ENCODE data around the gene CCDC200.

DNA sequence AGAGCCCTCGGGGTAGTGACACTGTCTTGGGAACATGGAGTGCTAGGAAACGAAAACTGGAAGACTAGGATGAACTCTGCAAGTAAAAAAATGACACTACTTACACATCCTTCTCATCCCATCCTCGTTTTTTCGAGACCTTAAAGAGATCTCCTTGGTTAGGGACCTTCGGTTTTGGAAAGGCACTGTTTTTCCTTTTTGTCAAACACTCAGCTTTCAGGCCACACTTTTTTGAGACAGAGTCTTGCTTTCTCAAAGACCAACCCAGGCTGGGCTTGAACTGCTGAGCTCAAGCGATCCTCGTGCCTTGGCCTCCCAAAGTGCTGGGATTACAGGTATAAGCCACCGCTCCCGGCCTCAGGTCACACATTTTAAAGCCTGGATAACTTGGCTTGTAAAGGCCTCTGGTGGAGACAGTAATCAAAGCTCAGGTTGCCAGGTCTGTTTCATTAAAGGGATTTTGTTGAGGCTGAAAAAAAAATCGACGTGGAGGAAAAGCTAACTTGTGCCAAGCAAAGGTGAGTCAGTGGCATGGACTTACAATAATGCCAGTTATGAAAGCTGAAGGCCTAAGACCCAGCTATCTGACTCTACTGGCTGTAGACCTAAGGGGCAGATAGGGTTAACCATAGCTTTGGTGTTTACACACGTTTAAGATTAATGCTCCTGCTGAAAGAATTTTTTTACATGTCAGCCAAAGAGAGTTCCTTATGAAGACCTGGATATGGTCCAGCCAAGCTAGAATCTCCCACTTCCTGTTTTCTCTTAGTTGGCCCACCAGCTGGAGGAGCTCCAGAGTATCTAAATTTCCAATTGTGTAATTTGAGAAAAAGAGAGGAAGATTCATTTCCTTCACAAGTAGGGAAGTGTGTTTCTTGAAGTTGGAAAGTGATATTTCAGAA is 56.6 kb downstream of the CCDC200 start:
- TF ChIP-seq, protein P1, sequence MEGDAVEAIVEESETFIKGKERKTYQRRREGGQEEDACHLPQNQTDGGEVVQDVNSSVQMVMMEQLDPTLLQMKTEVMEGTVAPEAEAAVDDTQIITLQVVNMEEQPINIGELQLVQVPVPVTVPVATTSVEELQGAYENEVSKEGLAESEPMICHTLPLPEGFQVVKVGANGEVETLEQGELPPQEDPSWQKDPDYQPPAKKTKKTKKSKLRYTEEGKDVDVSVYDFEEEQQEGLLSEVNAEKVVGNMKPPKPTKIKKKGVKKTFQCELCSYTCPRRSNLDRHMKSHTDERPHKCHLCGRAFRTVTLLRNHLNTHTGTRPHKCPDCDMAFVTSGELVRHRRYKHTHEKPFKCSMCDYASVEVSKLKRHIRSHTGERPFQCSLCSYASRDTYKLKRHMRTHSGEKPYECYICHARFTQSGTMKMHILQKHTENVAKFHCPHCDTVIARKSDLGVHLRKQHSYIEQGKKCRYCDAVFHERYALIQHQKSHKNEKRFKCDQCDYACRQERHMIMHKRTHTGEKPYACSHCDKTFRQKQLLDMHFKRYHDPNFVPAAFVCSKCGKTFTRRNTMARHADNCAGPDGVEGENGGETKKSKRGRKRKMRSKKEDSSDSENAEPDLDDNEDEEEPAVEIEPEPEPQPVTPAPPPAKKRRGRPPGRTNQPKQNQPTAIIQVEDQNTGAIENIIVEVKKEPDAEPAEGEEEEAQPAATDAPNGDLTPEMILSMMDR (IDR thresholded peaks at IDR 0.05; ENCODE audit: low read depth, low read length, poor library complexity, severe bottlenecking), result peak; percentile 47
- TF ChIP-seq EZH2phosphoT487 (IDR thresholded peaks at IDR 0.05; ENCODE audit: borderline replicate concordance, low read length), result no peak

Measured in DOHH2 (cell line).